LNCAP (cell line): Measurements from ENCODE around the gene SENP1.

Experiments
- CTCF ChIP-seq: fragments of 450-650 bp; IDR thresholded peaks from 2 replicates; pipeline ENCODE4 v1.5.1; 2017; ENCODE audit warnings: mild to moderate bottlenecking

Gene SENP1

GRCh38 chr12:48012070-48012469, 93.8 kb downstream of the SENP1 start:
- no peak for TF ChIP-seq CTCF

- TF ChIP-seq CTCF, result no peak
These were observed 95.4 kb downstream of the SENP1 start for GRCh38 chr12:48010366-48010970.

- no peak for TF ChIP-seq CTCF
These were observed 96.4 kb downstream of the SENP1 start for GRCh38 chr12:48009471-48009870.

GRCh38 chr12:48008950-48009349, 96.9 kb downstream of the SENP1 start:
- no peak for TF ChIP-seq CTCF

GRCh38 chr12:48008349-48008748, 97.5 kb downstream of the SENP1 start:
- TF ChIP-seq CTCF, result no peak

GRCh38 chr12:48007206-48007605, 98.7 kb downstream of the SENP1 start:
- TF ChIP-seq CTCF, result no peak

- no peak for TF ChIP-seq CTCF
These were observed 100.2 kb downstream of the SENP1 start for GRCh38 chr12:48005750-48006021.
